H1 (cell line): ENCODE results near the gene MYLK4. TPM values are rescaled to one million over a fixed set of nuclear protein-coding genes. Genes with fewer than 3 reads are reported as not detected.

Experiments used
- CTCF ChIA-PET: fragments of 300-600 bp; sonication (Branson Sonifier 250); formaldehyde crosslinking; loops from one replicate; lab custom pipeline; 2021; ENCODE audit not compliant: partially characterized antibody; lab: Charles Lee
- POLR2A ChIA-PET: fragments of 300-600 bp; sonication (Branson Sonifier 250); formaldehyde crosslinking; loops from one replicate; lab custom pipeline; 2021; ENCODE audit warnings: inconsistent platforms; ENCODE audit not compliant: partially characterized antibody; lab: Charles Lee
- DNase-seq, 2 experiments: peaks; one replicate each; pipeline versions ENCODE4 v3.0.0 to v3.0.0-alpha.2; 2010 to 2022; ENCODE audit warnings: low spot score in 2 of 2, low read depth in 1 of 2, mixed read lengths in 1 of 2
- FAIRE-seq: peaks from 2 replicates; lab custom pipeline; 2011; peaks lifted over from hg19 to GRCh38; lab: Jason Lieb, UNC
- H2AFZ ChIP-seq: 2 replicates; pipeline ENCODE4 v1.8.1; 2012; ENCODE audit warnings: low read length, inconsistent platforms
- H2AK5ac ChIP-seq: 2 replicates; pipeline ENCODE4 v1.6.1; 2013; ENCODE audit warnings: low read depth, low read length
- H2BK120ac ChIP-seq: replicated peaks from 2 replicates; pipeline ENCODE3; 2013; ENCODE audit warnings: low read depth, low read length, inconsistent platforms
- H2BK12ac ChIP-seq: 2 replicates; pipeline ENCODE4 v1.6.1; 2013; ENCODE audit warnings: low read depth, low read length
- H2BK15ac ChIP-seq: 2 replicates; pipeline ENCODE4 v1.6.1; 2013; ENCODE audit warnings: low read length
- H2BK20ac ChIP-seq: 2 replicates; pipeline ENCODE4 v1.6.1; 2013; ENCODE audit warnings: low read length
- H2BK5ac ChIP-seq: 2 replicates; pipeline ENCODE4 v1.6.1; 2013; ENCODE audit warnings: low read depth, low read length
- H3K14ac ChIP-seq: 2 replicates; pipeline ENCODE4 v1.6.1; 2013; ENCODE audit warnings: inconsistent platforms; ENCODE audit not compliant: insufficient read length
- H3K18ac ChIP-seq: 2 replicates; pipeline ENCODE4 v1.6.1; 2013; ENCODE audit warnings: low read length; ENCODE audit errors: extremely low read depth
- H3K23ac ChIP-seq: 2 replicates; pipeline ENCODE4 v1.6.1; 2013; ENCODE audit warnings: inconsistent platforms; ENCODE audit not compliant: insufficient read length
- H3K23me2 ChIP-seq: 2 replicates; pipeline ENCODE4 v1.6.1; 2013; ENCODE audit warnings: low read depth, low read length
- H3K27ac ChIP-seq: 2 replicates; pipeline ENCODE4 v1.6.1; 2011; ENCODE audit warnings: low read depth, low read length, inconsistent platforms
- H3K27me3 ChIP-seq, 4 experiments: replicated peaks in 1 of 4; 1 replicate in 1 of 4; 2 replicates in 3 of 4; pipeline versions ENCODE4 v1.6.1 to v1.8.1; 2011 to 2013; ENCODE audit warnings: low read length in 3 of 4, mild to moderate bottlenecking in 3 of 4, inconsistent platforms in 2 of 4, mixed read lengths in 2 of 4, moderate library complexity in 1 of 4; ENCODE audit not compliant: control insufficient read depth in 3 of 4, insufficient read depth in 3 of 4; ENCODE audit errors: extremely low read depth in 1 of 4
- H3K36me3 ChIP-seq, 4 experiments: 2 replicates each; pipeline versions ENCODE4 v1.6.1 to v1.8.1; 2011 to 2013; ENCODE audit warnings: mild to moderate bottlenecking in 4 of 4, low read length in 3 of 4, moderate library complexity in 2 of 4, control low read depth in 1 of 4, inconsistent platforms in 1 of 4; ENCODE audit not compliant: insufficient read depth in 4 of 4, control insufficient read depth in 2 of 4
- H3K4ac ChIP-seq: replicated peaks from 2 replicates; pipeline ENCODE3; 2013; ENCODE audit warnings: low read length, low read depth, mixed read lengths, inconsistent platforms; ENCODE audit not compliant: insufficient read length
- H3K4me1 ChIP-seq, 4 experiments: replicated peaks in 1 of 4; 1 replicate in 1 of 4; 2 replicates in 3 of 4; pipeline versions ENCODE4 v1.6.1 to v1.8.1; 2011 to 2013; ENCODE audit warnings: low read length in 3 of 4, inconsistent platforms in 2 of 4, mixed read lengths in 1 of 4; ENCODE audit not compliant: insufficient read depth in 4 of 4, control insufficient read depth in 3 of 4
- H3K4me2 ChIP-seq, 2 experiments: 2 replicates each; pipeline versions ENCODE4 v1.6.1 to v1.8.1; 2011 to 2013; ENCODE audit warnings: low read depth in 2 of 2, low read length in 2 of 2, control low read depth in 1 of 2, inconsistent platforms in 1 of 2, mild to moderate bottlenecking in 1 of 2; ENCODE audit not compliant: insufficient read depth in 1 of 2
- H3K4me3 ChIP-seq, 4 experiments: fragments of 200-600, 300-600 bp in 1 of 4; sonication (generic), shearing (Covaris generic), sonication (Bioruptor Twin) in 1 of 4; 2 replicates each; pipeline versions ENCODE4 v1.5.1 to v1.8.1; 2011 to 2016; ENCODE audit warnings: low read length in 4 of 4, low read depth in 3 of 4, control low read depth in 2 of 4, inconsistent platforms in 2 of 4, mild to moderate bottlenecking in 2 of 4, mixed read lengths in 1 of 4, moderate library complexity in 1 of 4; ENCODE audit not compliant: insufficient read depth in 2 of 4; ENCODE audit errors: extremely low read depth in 1 of 4
- H3K56ac ChIP-seq: replicated peaks from 2 replicates; pipeline ENCODE3; 2013; ENCODE audit warnings: low read depth, mild to moderate bottlenecking, mixed read lengths, low read length, inconsistent platforms; ENCODE audit not compliant: insufficient read length
- H3K79me1 ChIP-seq: 2 replicates; pipeline ENCODE4 v1.6.1; 2013; ENCODE audit warnings: low read depth, low read length, control low read depth
- H3K79me2 ChIP-seq, 2 experiments: 2 replicates each; pipeline versions ENCODE4 v1.6.1 to v1.8.1; 2012 to 2013; ENCODE audit warnings: low read length in 2 of 2, mild to moderate bottlenecking in 2 of 2, inconsistent platforms in 1 of 2; ENCODE audit not compliant: insufficient read depth in 2 of 2, control insufficient read depth in 1 of 2
- H3K9ac ChIP-seq, 4 experiments: replicated peaks in 1 of 4; 1 replicate in 1 of 4; 2 replicates in 3 of 4; pipeline versions ENCODE4 v1.6.1 to v1.8.1; 2011 to 2013; ENCODE audit warnings: low read depth in 3 of 4, low read length in 3 of 4, control low read depth in 2 of 4, mild to moderate bottlenecking in 2 of 4, moderate library complexity in 2 of 4, inconsistent platforms in 1 of 4; ENCODE audit errors: extremely low read depth in 1 of 4
- H3K9me3 ChIP-seq, 2 experiments: 2 replicates each; pipeline versions ENCODE4 v1.6.1 to v1.8.1; 2012 to 2013; ENCODE audit warnings: mild to moderate bottlenecking in 2 of 2, moderate library complexity in 2 of 2, control low read depth in 1 of 2, inconsistent platforms in 1 of 2, low read depth in 1 of 2, low read length in 1 of 2, mixed read lengths in 1 of 2; ENCODE audit not compliant: insufficient read depth in 2 of 2
- H4K20me1 ChIP-seq, 2 experiments: replicated peaks in 1 of 2; 2 replicates each; pipeline versions ENCODE3 to v1.8.1; 2011 to 2013; ENCODE audit warnings: inconsistent platforms in 2 of 2, low read length in 2 of 2, mild to moderate bottlenecking in 1 of 2; ENCODE audit not compliant: insufficient read depth in 2 of 2, control insufficient read depth in 1 of 2
- H4K5ac ChIP-seq: 2 replicates; pipeline ENCODE4 v1.6.1; 2013; ENCODE audit warnings: low read length, low read depth, mixed read lengths, inconsistent platforms; ENCODE audit not compliant: insufficient read length
- H4K8ac ChIP-seq: 2 replicates; pipeline ENCODE4 v1.8.0; 2013; ENCODE audit warnings: mild to moderate bottlenecking, moderate library complexity, low read length, inconsistent platforms; ENCODE audit not compliant: insufficient read depth; ENCODE audit errors: extremely low read depth
- H4K91ac ChIP-seq: replicated peaks from 2 replicates; pipeline ENCODE3; 2013; ENCODE audit warnings: low read length, mixed read lengths, inconsistent platforms; ENCODE audit not compliant: insufficient read length
- ASH2L ChIP-seq: fragments of 200-600, 300-600 bp; sonication (generic); IDR thresholded peaks from one replicate; pipeline ENCODE4 v1.7.1; 2017; ENCODE audit warnings: low read length
- EZH2 ChIP-seq: fragments of 200-600 bp; sonication (generic); IDR thresholded peaks from 2 replicates; pipeline ENCODE4 v1.7.1; 2012; ENCODE audit warnings: low read depth, mild to moderate bottlenecking, moderate library complexity, low read length, inconsistent platforms; ENCODE audit not compliant: severe bottlenecking
- HDAC2 ChIP-seq, 2 experiments: fragments of 300-600 bp in 1 of 2; sonication (generic) in 1 of 2; IDR thresholded peaks; 2 replicates each; pipeline ENCODE4 v1.6.1; 2011 to 2012; ENCODE audit warnings: low read depth in 2 of 2, low read length in 2 of 2, mild to moderate bottlenecking in 2 of 2, moderate library complexity in 2 of 2, borderline replicate concordance in 1 of 2, inconsistent platforms in 1 of 2
- USF2 ChIP-seq: IDR thresholded peaks from 2 replicates; pipeline ENCODE4 v1.6.1; 2011; ENCODE audit warnings: low read length, improper control_type of control experiment
- WGBS, 2 experiments: shearing (Covaris generic) in 1 of 2; methylation state at CpG; one replicate each; pipeline versions ENCODE4 v1.1.6 to v1.1.7; 2013 to 2015; ENCODE audit warnings: low lambda C conversion rate in 2 of 2, mixed read lengths in 2 of 2, inconsistent platforms in 1 of 2, low coverage in 1 of 2, missing lambda C conversion rate in 1 of 2; ENCODE audit not compliant: insufficient replicate concordance in 2 of 2, insufficient coverage in 1 of 2, insufficient read length in 1 of 2; ENCODE audit errors: extremely low coverage in 1 of 2, missing lambda C conversion rate in 1 of 2; 5-methylcytosine and 5-hydroxymethylcytosine counted together
- polyA plus RNA-seq, 7 experiments: library from polyadenylated mRNA; depleted of rRNA in 3 of 7; stranded (reverse) in 5 of 7; unstranded in 2 of 7; fragments of >200 nt in 5 of 7; fragments of 200-250 nt in 2 of 7; gene quantifications; 1 replicate in 5 of 7; 2 replicates in 1 of 7; 4 replicates in 1 of 7; pipeline versions ENCODE4 v1.2.1 to v1.2.3, GENCODE V29; 2011 to 2013; ENCODE audit warnings: missing spikeins in 2 of 7, mixed read lengths in 2 of 7
- total RNA-seq: library from RNA; stranded (reverse); fragmentation: NEBNext Ultra II Directional; extraction: Animal tissue kit (Norgen Biotek cat#: 25700); gene quantifications from 2 replicates; pipeline ENCODE4 v1.2.1, GENCODE V29; 2021

The MYLK4 gene
- total and polyA plus RNA-seq, 2 of the 8 experiments (the other 6 are each of a cell fraction or from before 2014, with no cell fraction given), result 0.11 to 0.17 TPM

GRCh38 chr6:2744778-2745177, 5.9 kb downstream of the MYLK4 start:
- 87% methylated on average over 8 of the region's 8 CpGs; no CpG with 5 or more reads in 1 of the 2 experiments for WGBS, 2 experiments
- H2BK20ac ChIP-seq, result no peak overlapping the region
- no peak overlapping the region for H3K56ac ChIP-seq
- no peak for DNase-seq
- H4K5ac ChIP-seq, result no peak overlapping the region
- H3K4me3 ChIP-seq, result no peak overlapping the region
- no peak overlapping the region for H2AK5ac ChIP-seq
- H3K27me3 ChIP-seq, result no peaks in the 10 kb centered on the region; a peak in 1 of 7 replicates
- H2BK15ac ChIP-seq, result no peak overlapping the region
- H3K4me1 ChIP-seq, result peaks cover 0 to 5% (median 4%) of the 10 kb centered on the region in 4 experiments; a peak in 5 of 7 replicates
- H3K9ac ChIP-seq, result no peak overlapping the region
- H4K20me1 ChIP-seq, result no peaks in the 10 kb centered on the region
- H3K9me3 ChIP-seq, result no peaks in the 10 kb centered on the region
- H3K14ac ChIP-seq, result no peak overlapping the region
- no peak overlapping the region for H4K91ac ChIP-seq
- ChIA-PET POLR2A (interaction anchor here (0.9 kb wide), 1 partner anchor 19 kb away, joined by 3 read pairs; no protein-coding TSS in a partner anchor), CTCF (interaction anchor here (0.6 to 9.9 kb wide), 3 partner anchors 15 to 237 kb away, joined by 4 to 163 read pairs (median 6); no protein-coding TSS in a partner anchor)
- no peak overlapping the region for H2BK5ac ChIP-seq
- no peak overlapping the region for H3K23ac ChIP-seq
- no peak overlapping the region for H3K18ac ChIP-seq
- H4K8ac ChIP-seq, result no peak overlapping the region
- FAIRE-seq, result no peak
- H3K27ac ChIP-seq, result no peak overlapping the region
- no peak overlapping the region for H2BK120ac ChIP-seq
- no peak overlapping the region for H3K4me2 ChIP-seq
- no peak overlapping the region for H2BK12ac ChIP-seq
- no peaks in the 10 kb centered on the region for H3K36me3 ChIP-seq
- H3K79me1 ChIP-seq, result no peaks in the 10 kb centered on the region
- H3K23me2 ChIP-seq, result no peaks in the 10 kb centered on the region
- H2AFZ ChIP-seq, result no peak overlapping the region
- TF ChIP-seq HDAC2 (IDR thresholded peaks at IDR 0.05; ENCODE audit: borderline replicate concordance in 1 of 2, low read depth in 2 of 2, low read length in 2 of 2), result no peak
- TF ChIP-seq USF2, result no peak
- no peak for TF ChIP-seq ASH2L
- no peak for TF ChIP-seq EZH2
- no peaks in the 10 kb centered on the region for H3K79me2 ChIP-seq
- H3K4ac ChIP-seq, result no peak overlapping the region
